A549 (cell line): ENCODE results near the gene QKI.

Source experiments
- CEBPB ChIP-seq, 2 experiments: fragments of >200 bp in 1 of 2; sonication (Bioruptor Twin) in 1 of 2; formaldehyde crosslinking in 1 of 2; IDR thresholded peaks; 2 replicates each; pipeline ENCODE4 v1.6.1; 2012 to 2016
- NR3C1 ChIP-seq: fragments of >200 bp; sonication (Bioruptor Twin); formaldehyde crosslinking; IDR thresholded peaks from 3 replicates; pipeline ENCODE4 v1.6.1; 2017
- TF ChIP-seq, protein P1 (sequence below): fragments of >200 bp; sonication (Bioruptor Twin); formaldehyde crosslinking; IDR thresholded peaks from 3 replicates; pipeline ENCODE4 v1.5.1; 2016

DNA sequence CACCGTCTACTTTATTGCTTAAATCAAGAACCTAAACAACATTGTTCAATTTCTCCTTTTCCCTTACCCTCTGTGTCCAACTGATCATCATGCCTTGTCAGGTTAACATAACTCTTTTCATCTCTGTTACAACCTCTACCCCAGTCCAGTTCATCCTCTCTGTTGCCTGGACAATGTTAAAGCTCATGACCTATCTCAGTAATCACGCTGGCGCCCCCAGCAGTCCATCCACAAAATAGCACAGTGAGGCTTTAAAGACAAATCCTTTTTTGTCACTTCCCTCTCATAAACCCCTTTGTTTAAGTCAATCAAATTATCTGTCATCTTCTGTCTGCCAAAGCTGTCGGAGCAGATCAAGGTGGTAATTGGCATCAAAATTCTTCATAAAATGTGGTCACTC is 140.1 kb downstream of the QKI start:
- TF ChIP-seq, protein P1, sequence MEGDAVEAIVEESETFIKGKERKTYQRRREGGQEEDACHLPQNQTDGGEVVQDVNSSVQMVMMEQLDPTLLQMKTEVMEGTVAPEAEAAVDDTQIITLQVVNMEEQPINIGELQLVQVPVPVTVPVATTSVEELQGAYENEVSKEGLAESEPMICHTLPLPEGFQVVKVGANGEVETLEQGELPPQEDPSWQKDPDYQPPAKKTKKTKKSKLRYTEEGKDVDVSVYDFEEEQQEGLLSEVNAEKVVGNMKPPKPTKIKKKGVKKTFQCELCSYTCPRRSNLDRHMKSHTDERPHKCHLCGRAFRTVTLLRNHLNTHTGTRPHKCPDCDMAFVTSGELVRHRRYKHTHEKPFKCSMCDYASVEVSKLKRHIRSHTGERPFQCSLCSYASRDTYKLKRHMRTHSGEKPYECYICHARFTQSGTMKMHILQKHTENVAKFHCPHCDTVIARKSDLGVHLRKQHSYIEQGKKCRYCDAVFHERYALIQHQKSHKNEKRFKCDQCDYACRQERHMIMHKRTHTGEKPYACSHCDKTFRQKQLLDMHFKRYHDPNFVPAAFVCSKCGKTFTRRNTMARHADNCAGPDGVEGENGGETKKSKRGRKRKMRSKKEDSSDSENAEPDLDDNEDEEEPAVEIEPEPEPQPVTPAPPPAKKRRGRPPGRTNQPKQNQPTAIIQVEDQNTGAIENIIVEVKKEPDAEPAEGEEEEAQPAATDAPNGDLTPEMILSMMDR, result peak; percentile 45
- TF ChIP-seq CEBPB (IDR thresholded peaks at IDR 0.05), result no peak
- TF ChIP-seq NR3C1, result no peak
